HepG2 (cell line): Measurements from ENCODE around the gene SYTL1. TPM values are rescaled to one million over a fixed set of nuclear protein-coding genes. Genes with fewer than 3 reads are reported as not detected.
A peak's percentile ranks its signal among the peaks of the same experiment; 100 is the strongest.

ENCODE experiments used
- HMGXB4 ChIP-seq, 2 experiments: sonication (generic) in 1 of 2; formaldehyde crosslinking in 1 of 2; IDR thresholded peaks; 2 replicates each; pipeline versions ENCODE4 v1.4.0 to v1.6.1; 2018 to 2020; ENCODE audit warnings: missing genetic modification reagents in 2 of 2, borderline replicate concordance in 1 of 2, low read depth in 1 of 2, mild to moderate bottlenecking in 1 of 2, missing biosample characterization in 1 of 2
- KIAA2018 ChIP-seq: sonication (generic); formaldehyde crosslinking; IDR thresholded peaks from 2 replicates; pipeline ENCODE4 v1.5.0; 2020; ENCODE audit warnings: mild to moderate bottlenecking, missing genetic modification reagents, borderline replicate concordance
- NCOA2 ChIP-seq: sonication (generic); formaldehyde crosslinking; IDR thresholded peaks from 2 replicates; pipeline ENCODE4 v1.8.0; 2022; ENCODE audit warnings: inconsistent platforms
- NR2F1 ChIP-seq, 2 experiments: fragments of 450-650 bp in 1 of 2; formaldehyde crosslinking in 1 of 2; IDR thresholded peaks; 2 replicates each; pipeline versions ENCODE4 v1.5.0 to v1.6.1; 2016 to 2020; ENCODE audit warnings: mild to moderate bottlenecking in 1 of 2, missing compliant biosample characterization in 1 of 2, missing genetic modification reagents in 1 of 2, moderate library complexity in 1 of 2
- PAWR ChIP-seq: sonication (generic); formaldehyde crosslinking; IDR thresholded peaks from 2 replicates; pipeline ENCODE4 v1.4.0; 2020; ENCODE audit warnings: missing genetic modification reagents, mild to moderate bottlenecking, borderline replicate concordance
- ZBTB1 ChIP-seq: sonication (generic); formaldehyde crosslinking; IDR thresholded peaks from 2 replicates; pipeline ENCODE4 v1.4.0; 2020; ENCODE audit warnings: missing genetic modification reagents, borderline replicate concordance
- ZNF598 ChIP-seq: sonication (generic); formaldehyde crosslinking; IDR thresholded peaks from 2 replicates; pipeline ENCODE4 v1.5.1; 2020; ENCODE audit warnings: mild to moderate bottlenecking, missing genetic modification reagents, borderline replicate concordance
- polyA plus RNA-seq, 8 experiments: library from polyadenylated mRNA; depleted of rRNA in 3 of 8; stranded (reverse) in 7 of 8; unstranded in 1 of 8; fragments of >200 nt; fragmentation: Illumina TruSeq in 4 of 8; extraction: Trizol in 4 of 8; gene quantifications; 2 replicates each; pipeline versions ENCODE4 v1.2.1 to v1.2.3, GENCODE V29; 2011 to 2016; ENCODE audit warnings: low read depth in 4 of 8, missing spikeins in 1 of 8, mixed read lengths in 1 of 8; ENCODE audit not compliant: insufficient read depth in 1 of 8
- total RNA-seq, 5 experiments: library from RNA; depleted of rRNA; stranded (reverse); fragments of >200 nt; fragmentation: Illumina TruSeq; extraction: Trizol; gene quantifications; 2 replicates each; pipeline ENCODE4 v1.2.3, GENCODE V29; 2016; ENCODE audit warnings: low read depth in 1 of 5
- TF ChIP-seq, protein P1 (sequence below): sonication (generic); formaldehyde crosslinking; IDR thresholded peaks from 2 replicates; pipeline ENCODE4 v1.4.0; 2020; ENCODE audit warnings: low read depth, missing genetic modification reagents
- TF ChIP-seq, protein P2 (sequence below): sonication (generic); formaldehyde crosslinking; IDR thresholded peaks from 2 replicates; pipeline ENCODE4 v1.8.0; 2022; ENCODE audit warnings: mild to moderate bottlenecking, missing genetic modification reagents, moderate library complexity
- TF ChIP-seq, protein P3 (sequence below): sonication (generic); formaldehyde crosslinking; IDR thresholded peaks from 2 replicates; pipeline ENCODE4 v1.8.0; 2023; ENCODE audit warnings: mild to moderate bottlenecking, missing genetic modification reagents

Gene SYTL1
- total and polyA plus RNA-seq, 2 of the 13 experiments (the other 11 are each of a cell fraction or from before 2014, with no cell fraction given): 11.1 to 17.8 TPM

DNA sequence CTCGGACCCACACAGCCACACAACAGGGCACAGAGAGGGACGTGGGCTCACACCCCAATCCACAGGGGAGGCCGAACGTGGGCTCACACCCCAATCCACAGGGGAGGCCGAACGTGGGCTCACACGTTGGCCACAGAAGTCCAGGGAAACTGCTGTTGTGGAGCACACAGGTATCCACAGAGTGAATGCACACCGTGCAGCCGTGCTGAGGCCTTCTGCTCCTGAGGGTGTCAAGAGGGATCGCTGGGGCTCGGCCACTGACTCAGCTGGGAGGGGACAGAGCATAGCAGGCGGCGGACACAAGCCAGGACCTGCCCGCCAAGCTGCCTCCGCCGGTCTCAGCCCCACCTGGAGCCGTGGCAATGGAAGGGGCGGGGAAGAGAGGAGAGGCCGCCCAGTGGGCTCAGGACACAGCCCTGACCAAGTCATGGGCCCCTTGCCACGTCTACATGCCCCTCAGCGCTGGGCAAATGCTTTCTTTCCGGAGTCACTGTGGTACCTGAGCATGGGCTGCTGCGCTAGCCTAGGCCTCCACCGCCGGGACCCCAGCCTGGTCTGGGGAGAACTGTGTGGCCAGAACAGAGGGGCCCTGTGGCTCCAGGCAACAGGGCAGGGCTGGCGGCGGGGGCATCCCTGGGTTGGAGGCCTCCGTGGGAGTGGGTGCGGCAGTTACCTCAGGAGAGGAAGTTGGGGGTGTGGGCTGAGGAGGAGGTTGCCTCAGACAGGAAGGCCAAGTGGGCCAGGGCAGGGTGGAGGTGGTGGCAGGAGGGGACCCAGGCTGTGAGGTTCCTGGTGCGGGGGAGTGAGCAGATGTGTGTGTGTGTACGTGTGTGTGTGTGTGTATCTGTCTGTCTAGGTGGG, 1.2 kb downstream of the SYTL1 start (continued):
- TF ChIP-seq KIAA2018 (CRISPR knock-in tag): no peak
- no peak for TF ChIP-seq ZBTB1 (CRISPR knock-in tag)
- peak; percentile 37 to 67; a peak in 3 of 4 replicates for TF ChIP-seq HMGXB4 (CRISPR knock-in tag; IDR thresholded peaks at IDR 0.05; ENCODE audit: borderline replicate concordance in 1 of 2, low read depth in 1 of 2)
- TF ChIP-seq, protein P1, sequence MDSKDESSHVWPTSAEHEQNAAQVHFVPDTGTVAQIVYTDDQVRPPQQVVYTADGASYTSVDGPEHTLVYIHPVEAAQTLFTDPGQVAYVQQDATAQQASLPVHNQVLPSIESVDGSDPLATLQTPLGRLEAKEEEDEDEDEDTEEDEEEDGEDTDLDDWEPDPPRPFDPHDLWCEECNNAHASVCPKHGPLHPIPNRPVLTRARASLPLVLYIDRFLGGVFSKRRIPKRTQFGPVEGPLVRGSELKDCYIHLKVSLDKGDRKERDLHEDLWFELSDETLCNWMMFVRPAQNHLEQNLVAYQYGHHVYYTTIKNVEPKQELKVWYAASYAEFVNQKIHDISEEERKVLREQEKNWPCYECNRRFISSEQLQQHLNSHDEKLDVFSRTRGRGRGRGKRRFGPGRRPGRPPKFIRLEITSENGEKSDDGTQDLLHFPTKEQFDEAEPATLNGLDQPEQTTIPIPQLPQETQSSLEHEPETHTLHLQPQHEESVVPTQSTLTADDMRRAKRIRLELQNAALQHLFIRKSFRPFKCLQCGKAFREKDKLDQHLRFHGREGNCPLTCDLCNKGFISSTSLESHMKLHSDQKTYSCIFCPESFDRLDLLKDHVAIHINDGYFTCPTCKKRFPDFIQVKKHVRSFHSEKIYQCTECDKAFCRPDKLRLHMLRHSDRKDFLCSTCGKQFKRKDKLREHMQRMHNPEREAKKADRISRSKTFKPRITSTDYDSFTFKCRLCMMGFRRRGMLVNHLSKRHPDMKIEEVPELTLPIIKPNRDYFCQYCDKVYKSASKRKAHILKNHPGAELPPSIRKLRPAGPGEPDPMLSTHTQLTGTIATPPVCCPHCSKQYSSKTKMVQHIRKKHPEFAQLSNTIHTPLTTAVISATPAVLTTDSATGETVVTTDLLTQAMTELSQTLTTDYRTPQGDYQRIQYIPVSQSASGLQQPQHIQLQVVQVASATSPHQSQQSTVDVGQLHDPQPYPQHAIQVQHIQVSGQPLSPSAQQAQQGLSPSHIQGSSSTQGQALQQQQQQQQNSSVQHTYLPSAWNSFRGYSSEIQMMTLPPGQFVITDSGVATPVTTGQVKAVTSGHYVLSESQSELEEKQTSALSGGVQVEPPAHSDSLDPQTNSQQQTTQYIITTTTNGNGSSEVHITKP (CRISPR knock-in tag): peak; percentile 71; the same call in 1 of the 2 replicates
- TF ChIP-seq PAWR (CRISPR knock-in tag): no peak
- TF ChIP-seq, protein P2, sequence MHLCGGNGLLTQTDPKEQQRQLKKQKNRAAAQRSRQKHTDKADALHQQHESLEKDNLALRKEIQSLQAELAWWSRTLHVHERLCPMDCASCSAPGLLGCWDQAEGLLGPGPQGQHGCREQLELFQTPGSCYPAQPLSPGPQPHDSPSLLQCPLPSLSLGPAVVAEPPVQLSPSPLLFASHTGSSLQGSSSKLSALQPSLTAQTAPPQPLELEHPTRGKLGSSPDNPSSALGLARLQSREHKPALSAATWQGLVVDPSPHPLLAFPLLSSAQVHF (CRISPR knock-in tag): 0 out of 2 replicates have a peak, but pooled peaks have one; percentile 32
- no peak for TF ChIP-seq NR2F1 (CRISPR knock-in tag; IDR thresholded peaks at IDR 0.05)
- TF ChIP-seq ZNF598 (CRISPR knock-in tag): no peak; the same call in 1 of the 2 replicates
- no peak for TF ChIP-seq NCOA2
- TF ChIP-seq, protein P3, sequence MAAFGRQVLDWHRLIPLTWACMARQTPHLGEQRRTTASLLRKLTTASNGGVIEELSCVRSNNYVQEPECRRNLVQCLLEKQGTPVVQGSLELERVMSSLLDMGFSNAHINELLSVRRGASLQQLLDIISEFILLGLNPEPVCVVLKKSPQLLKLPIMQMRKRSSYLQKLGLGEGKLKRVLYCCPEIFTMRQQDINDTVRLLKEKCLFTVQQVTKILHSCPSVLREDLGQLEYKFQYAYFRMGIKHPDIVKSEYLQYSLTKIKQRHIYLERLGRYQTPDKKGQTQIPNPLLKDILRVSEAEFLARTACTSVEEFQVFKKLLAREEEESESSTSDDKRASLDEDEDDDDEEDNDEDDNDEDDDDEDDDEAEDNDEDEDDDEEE (CRISPR knock-in tag): no peak
